Naive thymus-derived CD8-positive, alpha-beta T cell (primary cell): Measurements from ENCODE around the gene ATP4A. TPM values are rescaled to one million over a fixed set of nuclear protein-coding genes. Genes with fewer than 3 reads are reported as not detected.

Experiments
- ATAC-seq, 2 donors: fragments of 150-1000 bp; cut with Tn5 transposase in 1 of 2; sonication (Bioruptor Pico), chemical (Tn5 transposase) in 1 of 2; 1 replicate in 1 of 2; 2 replicates in 1 of 2; pipeline ENCODE4 v1.10.0; 2021; ENCODE audit warnings: mild to moderate bottlenecking in 2 of 2, moderate library complexity in 2 of 2
- POLR2A ChIA-PET: fragments of 350-600 bp; sonication (Branson Sonifier 250); formaldehyde crosslinking; loops from one replicate; lab custom pipeline; 2021; ENCODE audit warnings: antibody characterized with exemption; lab: Charles Lee
- DNase-seq, 10 donors: peaks; one replicate each; pipeline versions ENCODE4 v3.0.0 to v3.0.0-alpha.2; 2020 to 2022
- H3K27ac Mint-ChIP-seq, 10 donors: one replicate each; pipeline ENCODE4 v1.8.0; 2020 to 2022; ENCODE audit warnings: mild to moderate bottlenecking in 10 of 10, mixed read lengths in 10 of 10, moderate library complexity in 4 of 10, inconsistent platforms in 1 of 10
- H3K27me3 Mint-ChIP-seq, 5 donors: one replicate each; pipeline ENCODE4 v1.8.0; 2021 to 2022; ENCODE audit warnings: mixed read lengths in 5 of 5
- H3K36me3 Mint-ChIP-seq, 3 donors: one replicate each; pipeline ENCODE4 v1.8.0; 2020 to 2022; ENCODE audit warnings: mixed read lengths in 3 of 3, mild to moderate bottlenecking in 2 of 3, inconsistent platforms in 1 of 3
- H3K4me1 Mint-ChIP-seq, 4 donors: one replicate each; pipeline ENCODE4 v1.8.0; 2021 to 2022; ENCODE audit warnings: mixed read lengths in 4 of 4
- H3K4me3 Mint-ChIP-seq, 10 donors: one replicate each; pipeline ENCODE4 v1.8.0; 2020 to 2022; ENCODE audit warnings: mild to moderate bottlenecking in 10 of 10, mixed read lengths in 10 of 10, moderate library complexity in 6 of 10, inconsistent platforms in 1 of 10
- H3K9me3 Mint-ChIP-seq, 9 donors: one replicate each; pipeline ENCODE4 v1.8.0; 2020 to 2022; ENCODE audit warnings: mixed read lengths in 9 of 9, mild to moderate bottlenecking in 3 of 9, inconsistent platforms in 1 of 9, moderate library complexity in 1 of 9
- polyA plus RNA-seq, 3 donors: library from polyadenylated mRNA; unstranded; fragments of 300-500 nt; fragmentation: Illumina TruSeq; gene quantifications; one replicate each; pipeline ENCODE4 v1.2.3, GENCODE V29; 2021
- total RNA-seq, 8 experiments: library from RNA in 2 of 8; stranded (reverse) in 2 of 8; gene quantifications; one replicate each; pipeline ENCODE4 v1.2.3 and lab custom pipeline; 2021 to 2026

The ATP4A gene
- total and polyA plus RNA-seq, 5 experiments from 2014 or later: not detected

DNA sequence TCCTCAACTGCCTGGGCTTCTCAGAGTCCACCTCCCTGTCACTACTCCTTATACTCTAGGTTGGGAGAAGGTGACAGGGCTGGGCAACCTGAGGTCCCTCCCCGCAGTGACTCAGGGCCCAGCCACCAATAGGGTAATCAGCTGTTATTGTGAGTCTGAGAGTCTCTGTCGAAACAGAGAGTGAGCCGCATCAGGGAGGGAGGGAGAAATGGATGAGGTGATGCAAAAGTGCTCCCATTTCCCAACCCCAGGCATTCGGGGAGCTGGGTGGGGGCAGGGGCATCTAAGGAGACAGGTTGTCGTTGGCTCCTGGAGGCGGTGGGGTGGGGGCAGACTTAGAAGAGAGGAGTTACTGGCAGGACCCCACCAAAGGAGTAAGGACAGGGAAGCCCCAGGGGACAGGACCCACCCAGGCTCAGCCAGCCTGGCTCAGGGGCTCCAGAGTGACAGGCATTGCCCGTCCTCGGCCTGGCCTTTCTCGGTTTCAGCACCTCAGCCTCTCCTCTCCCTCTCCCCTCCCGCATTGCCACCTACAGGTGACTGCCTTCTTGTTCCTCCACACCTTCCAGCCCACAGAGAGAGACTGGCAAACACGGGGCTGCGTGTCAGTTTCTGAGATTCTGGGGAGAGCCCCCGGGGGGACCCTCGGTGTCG, 49.7 kb downstream of the ATP4A start, which contains the start of gene DMKN:
TSS of gene DMKN (minus strand) at position 22 of the 654 bp plus-strand sequence. CDS start 174 bp downstream, outside the sequence.
- Mint-ChIP-seq H3K9me3 (no peaks in the 10 kb centered on the region), H3K27ac (peak within 1 kb of the TSS in 1 of 10 donors; percentile 56), H3K27me3 (peaks cover 11 to 61% (median 28%) of the 10 kb centered on the region in 5 donors), H3K4me1 (peaks cover 3 to 19% (median 15%) of the 10 kb centered on the region in 4 donors), H3K4me3 (no peak within 1 kb of the TSS), H3K36me3 (no peaks in the 10 kb centered on the region)
- POLR2A ChIA-PET: no interaction called here
- ATAC-seq (no peak), DNase-seq (no peak)

DNA sequence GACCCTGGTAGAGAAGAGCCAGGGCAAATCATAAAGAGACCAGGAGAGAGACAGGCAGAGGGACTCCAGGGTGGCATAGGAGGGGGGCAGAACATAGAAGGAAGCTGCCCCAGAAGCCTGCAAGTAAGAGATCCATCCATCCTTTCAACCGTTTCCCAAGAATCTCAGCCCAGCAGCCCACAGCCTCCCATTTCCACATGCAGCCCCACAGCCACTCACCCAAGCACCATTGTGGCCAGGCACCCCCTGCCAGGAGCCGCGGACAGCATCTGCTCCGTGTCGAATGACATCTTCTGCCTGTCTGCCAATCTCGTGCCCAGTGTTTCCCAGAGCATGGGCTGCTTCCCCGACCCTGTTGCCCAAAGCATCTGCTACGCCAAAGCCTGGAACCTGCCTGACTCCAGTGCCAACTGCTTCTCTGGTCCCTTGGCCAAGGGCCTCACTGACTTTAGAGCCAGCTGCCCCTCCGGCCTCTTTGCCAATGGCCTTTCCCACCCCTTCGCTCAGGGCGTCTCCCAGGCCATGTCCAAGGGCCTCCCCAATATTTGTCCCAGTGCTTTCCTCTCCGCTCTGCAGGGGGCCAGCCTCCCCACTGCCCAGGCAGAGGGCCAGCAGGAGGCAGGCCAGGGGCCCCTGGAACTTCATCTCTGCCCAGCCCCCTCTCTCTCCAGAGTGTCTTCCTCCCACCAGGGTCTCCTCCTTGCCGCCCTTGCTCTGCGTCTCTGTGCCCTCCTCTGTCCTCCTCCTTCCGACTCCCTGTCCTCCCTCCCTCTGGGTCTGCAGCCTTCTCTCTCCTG, 50.4 kb downstream of the ATP4A start:
- DNase-seq (no peak), ATAC-seq (no peak)
- POLR2A ChIA-PET: no interaction called here
- Mint-ChIP-seq H3K27ac (no peak overlapping the region), H3K9me3 (no peaks in the 10 kb centered on the region), H3K4me1 (peaks cover 3 to 19% (median 15%) of the 10 kb centered on the region in 4 donors), H3K27me3 (peaks cover 8 to 61% (median 28%) of the 10 kb centered on the region in 5 donors), H3K4me3 (no peak overlapping the region), H3K36me3 (no peaks in the 10 kb centered on the region)

DNA sequence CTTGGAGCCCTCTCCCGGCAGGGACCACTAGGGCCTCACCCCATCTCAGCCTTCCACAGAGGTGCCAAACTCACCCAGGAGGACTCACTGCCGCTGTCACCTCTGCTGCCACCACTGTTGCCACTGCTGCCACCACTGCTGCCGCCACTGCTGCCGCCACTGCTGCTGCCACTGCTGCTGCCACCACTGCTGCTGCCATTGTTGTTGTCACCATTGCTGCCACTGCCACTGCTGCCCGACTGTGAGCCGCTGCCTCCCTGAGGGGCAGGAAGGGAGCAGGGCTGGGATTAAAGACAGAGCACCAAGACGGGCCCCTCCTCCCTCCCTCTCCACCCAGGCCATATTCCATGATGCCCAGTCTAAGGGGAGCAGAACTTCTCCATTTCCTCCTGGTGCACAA, 52.1 kb downstream of the ATP4A start:
- Mint-ChIP-seq H3K4me1 (peaks cover 3 to 19% (median 15%) of the 10 kb centered on the region in 4 donors), H3K4me3 (peak overlapping the region in 1 of 10 donors; percentile 34), H3K27me3 (peaks cover 9 to 65% (median 29%) of the 10 kb centered on the region in 5 donors), H3K27ac (peak overlapping the region in 1 of 10 donors; percentile 44), H3K36me3 (no peaks in the 10 kb centered on the region), H3K9me3 (no peaks in the 10 kb centered on the region)
- POLR2A ChIA-PET: no interaction called here
- ATAC-seq: no peak
- no peak for DNase-seq

DNA sequence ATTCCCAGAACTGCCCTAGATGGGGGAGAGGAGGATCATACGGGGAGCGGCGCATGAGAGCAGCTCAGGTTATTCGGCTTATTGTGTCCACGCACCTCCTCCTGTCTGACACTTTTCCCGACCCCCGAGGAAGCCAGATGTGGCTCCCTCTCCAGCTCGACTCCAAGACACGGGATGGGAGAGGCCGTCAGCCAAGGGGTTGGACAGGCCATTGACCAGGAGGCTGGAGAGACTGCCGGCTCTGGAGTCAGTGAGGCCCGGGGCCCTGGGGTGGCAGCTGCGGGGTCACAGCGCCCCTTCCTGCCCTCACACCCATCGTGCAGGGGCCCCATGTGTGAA, 52.9 kb downstream of the ATP4A start:
- Mint-ChIP-seq H3K36me3 (no peaks in the 10 kb centered on the region), H3K27ac (no peak overlapping the region), H3K4me1 (peaks cover 3 to 19% (median 15%) of the 10 kb centered on the region in 4 donors), H3K27me3 (peaks cover 13 to 72% (median 31%) of the 10 kb centered on the region in 5 donors), H3K4me3 (peak overlapping the region in 6 of 10 donors; percentile 68 to 87 (median 78)), H3K9me3 (no peaks in the 10 kb centered on the region)
- POLR2A ChIA-PET: no interaction called here
- DNase-seq: no peak
- ATAC-seq: no peak

DNA sequence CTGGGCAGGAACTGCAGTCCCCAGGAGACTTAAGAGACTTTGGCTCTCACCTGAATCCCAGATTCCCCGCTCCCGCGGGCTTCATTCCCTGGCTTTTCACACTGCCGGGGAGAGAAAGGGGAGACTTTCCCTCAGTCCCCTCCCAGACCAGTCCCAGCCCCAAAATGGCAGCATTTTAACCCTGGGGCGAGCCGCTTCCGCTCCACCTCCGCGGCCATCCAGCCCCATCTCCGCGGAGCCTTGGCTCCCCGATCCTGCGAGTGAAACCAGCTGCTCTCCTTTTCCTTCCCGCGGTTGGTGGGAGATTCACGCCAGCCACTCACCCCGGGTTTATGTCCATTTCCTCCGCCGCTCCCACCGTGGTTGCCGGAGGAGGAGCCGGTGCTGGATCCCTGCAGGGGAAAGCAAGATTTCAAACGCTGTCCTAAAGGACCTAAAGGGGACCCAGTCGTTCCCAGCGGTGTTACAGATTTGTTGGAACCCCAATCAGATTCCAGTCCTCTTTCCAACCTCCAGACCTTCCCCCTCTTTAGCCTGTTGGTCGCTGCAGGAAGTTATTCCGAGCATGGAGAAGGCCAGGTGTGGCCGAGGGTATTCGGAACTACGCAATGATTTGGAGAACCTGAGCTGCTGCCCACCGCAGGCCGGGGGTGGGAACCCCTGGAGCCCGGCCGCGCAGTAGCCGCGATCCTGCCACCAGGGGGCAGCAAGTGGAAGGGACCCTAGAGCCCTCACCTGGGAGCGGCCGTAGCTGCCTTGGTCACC, 53.4 kb downstream of the ATP4A start:
- POLR2A ChIA-PET: no interaction called here
- no peaks in the 10 kb centered on the region for H3K9me3 Mint-ChIP-seq
- peaks cover 13 to 77% (median 30%) of the 10 kb centered on the region in 5 donors for H3K27me3 Mint-ChIP-seq
- ATAC-seq: peak; percentile 74 to 92
- H3K4me3 Mint-ChIP-seq: peak overlapping the region; percentile 68 to 87 (median 76)
- H3K4me1 Mint-ChIP-seq: peaks cover 3 to 19% (median 15%) of the 10 kb centered on the region in 4 donors
- H3K27ac Mint-ChIP-seq: peak overlapping the region in 2 of 10 donors; percentile 35 to 59
- DNase-seq: peak; percentile 49 to 83 (median 68)
- H3K36me3 Mint-ChIP-seq: no peaks in the 10 kb centered on the region

DNA sequence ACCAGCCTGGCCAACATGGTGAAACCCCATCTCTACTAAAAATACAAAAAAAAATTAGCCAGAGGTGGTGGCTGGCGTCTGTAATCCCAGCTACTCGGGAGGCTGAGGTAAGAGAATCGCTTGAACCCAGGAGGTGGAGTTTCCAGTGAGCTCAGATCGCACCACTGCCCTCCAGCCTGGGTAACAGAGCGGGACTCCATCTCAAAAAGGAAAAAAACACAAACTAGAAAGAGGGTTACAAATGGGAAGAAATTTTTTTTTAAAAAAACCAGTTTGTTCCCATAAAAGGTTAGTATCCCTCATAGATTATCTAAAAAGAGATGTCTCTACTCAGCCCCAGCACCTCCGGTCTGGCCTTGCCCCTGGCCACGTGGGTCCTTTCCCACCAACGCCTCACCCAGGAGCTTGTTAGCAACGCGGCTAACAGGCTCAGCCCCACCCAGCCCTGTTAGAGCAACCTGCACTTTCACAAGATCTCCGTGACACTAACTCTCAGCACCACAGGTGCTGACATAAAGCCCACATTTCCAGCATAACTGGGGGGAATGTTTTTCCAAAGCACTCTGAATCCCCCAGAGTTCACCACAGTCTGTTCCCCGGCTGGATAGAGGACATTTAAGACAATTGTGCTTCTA, 54.3 kb downstream of the ATP4A start:
- no peaks in the 10 kb centered on the region for H3K36me3 Mint-ChIP-seq
- peak overlapping the region in 2 of 10 donors; percentile 47 to 59 for H3K27ac Mint-ChIP-seq
- ATAC-seq: peak; percentile 69 to 89
- H3K4me1 Mint-ChIP-seq: peaks cover 3 to 19% (median 15%) of the 10 kb centered on the region in 4 donors
- POLR2A ChIA-PET: no interaction called here
- H3K4me3 Mint-ChIP-seq: peak overlapping the region; percentile 68 to 87 (median 76)
- H3K9me3 Mint-ChIP-seq: no peaks in the 10 kb centered on the region
- H3K27me3 Mint-ChIP-seq: peaks cover 11 to 68% (median 30%) of the 10 kb centered on the region in 5 donors
- peak in 6 of 10 donors; percentile 25 to 36 (median 28) for DNase-seq

DNA sequence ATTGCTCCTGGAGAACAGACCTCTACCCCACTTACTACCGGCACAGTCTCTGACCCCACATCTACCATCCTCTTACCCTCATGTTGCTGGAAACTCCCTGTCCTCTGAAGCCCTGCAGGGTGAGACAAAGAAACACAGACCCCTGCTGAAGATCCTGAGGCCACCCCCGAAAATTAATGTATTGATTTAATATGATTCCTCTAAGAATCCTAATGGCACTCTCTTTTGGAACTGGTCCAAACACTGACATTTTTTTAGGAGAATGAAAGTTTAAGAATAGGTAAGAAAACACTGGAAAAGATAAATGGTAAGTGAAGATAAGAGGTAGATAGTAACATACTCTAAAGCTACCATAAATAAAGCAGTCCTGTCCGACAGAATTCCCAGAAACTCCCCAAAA, 55.3 kb downstream of the ATP4A start:
- peaks cover 9 to 60% (median 28%) of the 10 kb centered on the region in 5 donors for H3K27me3 Mint-ChIP-seq
- ATAC-seq (no peak), DNase-seq (no peak)
- H3K4me3 Mint-ChIP-seq: no peak overlapping the region
- no peaks in the 10 kb centered on the region for H3K36me3 Mint-ChIP-seq
- peaks cover 3 to 19% (median 15%) of the 10 kb centered on the region in 4 donors for H3K4me1 Mint-ChIP-seq
- POLR2A ChIA-PET: no interaction called here
- H3K27ac Mint-ChIP-seq: no peak overlapping the region
- H3K9me3 Mint-ChIP-seq: no peaks in the 10 kb centered on the region

DNA sequence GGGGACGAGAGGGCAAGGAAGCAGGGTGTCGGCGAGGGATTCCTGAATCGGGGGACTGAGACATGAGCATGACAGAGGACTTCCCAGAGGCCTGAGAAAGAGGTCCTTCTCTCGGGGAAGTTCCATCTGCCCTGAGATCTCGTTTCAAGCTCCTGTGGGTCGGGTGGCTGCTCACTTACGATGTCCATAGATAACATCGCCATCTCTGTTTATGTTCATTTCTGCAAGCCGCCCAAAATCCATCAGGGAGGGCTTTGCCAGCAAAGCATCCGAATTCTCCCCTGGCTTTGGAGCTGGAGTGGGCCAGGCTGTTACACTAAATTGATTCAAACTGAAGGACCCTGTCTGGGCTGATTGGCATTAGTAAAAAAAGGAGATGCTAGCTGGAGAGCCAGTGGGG, 55.9 kb downstream of the ATP4A start:
- POLR2A ChIA-PET: no interaction called here
- Mint-ChIP-seq H3K9me3 (no peaks in the 10 kb centered on the region), H3K27ac (no peak overlapping the region), H3K4me1 (peaks cover 3 to 19% (median 15%) of the 10 kb centered on the region in 4 donors), H3K4me3 (no peak overlapping the region), H3K27me3 (peaks cover 9 to 60% (median 26%) of the 10 kb centered on the region in 5 donors), H3K36me3 (no peaks in the 10 kb centered on the region)
- DNase-seq (no peak), ATAC-seq (no peak)

DNA sequence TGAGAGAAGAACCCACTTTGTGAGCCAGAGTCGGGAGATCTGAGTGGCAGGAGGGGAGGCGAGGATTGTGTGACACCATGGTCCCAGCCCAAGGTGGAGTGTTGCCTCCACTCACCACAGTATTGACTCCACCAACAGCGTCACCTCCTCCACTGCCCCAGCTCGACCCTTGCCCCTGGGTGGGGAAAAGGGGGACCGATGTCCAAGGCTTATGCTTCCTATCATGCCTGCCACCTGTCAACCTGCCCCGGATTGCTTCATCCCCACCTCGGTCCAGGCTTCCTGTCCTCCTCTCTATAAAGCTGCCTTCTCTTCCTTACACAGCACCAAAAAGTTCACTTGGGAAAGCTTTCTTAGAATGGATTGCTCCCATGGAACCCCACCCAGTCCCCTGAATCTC, 57.4 kb downstream of the ATP4A start:
- peaks cover 5 to 55% (median 26%) of the 10 kb centered on the region in 5 donors for H3K27me3 Mint-ChIP-seq

DNA sequence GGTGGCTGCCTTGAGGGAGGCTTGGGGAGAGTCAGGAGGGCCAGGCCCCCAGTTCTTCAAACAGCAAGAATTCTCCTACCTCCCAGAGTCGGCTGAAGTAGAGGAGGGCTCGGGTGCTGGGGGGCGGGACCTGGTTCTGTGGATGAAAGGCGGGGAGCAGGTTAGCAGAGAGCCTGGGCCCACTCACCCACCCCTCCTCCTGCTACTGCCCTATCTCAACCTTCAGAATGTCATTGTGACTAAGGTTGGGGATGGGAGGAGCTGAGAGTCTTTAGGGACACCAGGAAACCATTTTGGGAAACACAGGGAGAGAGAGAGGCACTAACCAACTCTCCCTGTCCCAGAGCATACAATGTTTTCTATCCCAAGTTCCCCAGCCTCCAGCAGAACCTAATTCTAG, 60.7 kb downstream of the ATP4A start:
- Mint-ChIP-seq H3K9me3 (no peaks in the 10 kb centered on the region), H3K36me3 (no peaks in the 10 kb centered on the region), H3K27ac (no peak overlapping the region), H3K4me1 (peaks cover 0 to 3% (median 1%) of the 10 kb centered on the region in 4 donors), H3K27me3 (peaks cover 5 to 43% (median 23%) of the 10 kb centered on the region in 5 donors), H3K4me3 (no peak overlapping the region)
- ATAC-seq (no peak), DNase-seq (peak in 1 of 10 donors; percentile 8)
- POLR2A ChIA-PET: no interaction called here

More for the DNA sequence above, 57.4 kb downstream of the ATP4A start:
- Mint-ChIP-seq H3K4me3 (no peak overlapping the region), H3K9me3 (no peaks in the 10 kb centered on the region), H3K4me1 (peaks cover 6 to 19% (median 16%) of the 10 kb centered on the region in 4 donors), H3K36me3 (no peaks in the 10 kb centered on the region), H3K27ac (peak overlapping the region in 1 of 10 donors; percentile 69)
- POLR2A ChIA-PET: interaction anchor here (0.5 kb wide), 1 partner anchor 288 kb away, joined by 4 read pairs; no protein-coding TSS in a partner anchor
- DNase-seq (no peak), ATAC-seq (no peak)

DNA sequence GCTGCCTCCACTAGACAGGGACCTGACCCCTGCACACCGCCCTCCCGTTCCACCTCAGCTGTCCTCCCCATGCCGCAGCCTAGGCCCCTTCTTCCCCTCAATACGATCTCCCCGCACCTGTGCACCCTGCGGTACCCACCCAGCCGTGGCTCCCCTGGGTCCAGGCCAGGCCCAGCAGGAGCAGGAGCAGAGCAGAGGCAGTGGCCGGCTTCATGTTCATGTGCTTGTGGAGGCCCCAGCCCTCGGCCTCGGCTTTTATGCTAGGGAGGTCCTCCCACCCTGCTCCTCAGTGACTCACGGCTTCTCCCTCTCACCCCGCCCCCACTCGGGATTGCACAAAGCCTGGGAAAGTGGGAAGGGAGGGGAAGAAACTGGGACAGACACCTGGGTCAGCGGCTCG, 61.8 kb downstream of the ATP4A start:
- POLR2A ChIA-PET: interaction anchor here (0.6 kb wide), 1 partner anchor 390 kb away, joined by 5 read pairs; no protein-coding TSS in a partner anchor
- ATAC-seq: no peak
- Mint-ChIP-seq H3K4me3 (no peak overlapping the region), H3K27me3 (peaks cover 5 to 35% (median 18%) of the 10 kb centered on the region in 5 donors), H3K9me3 (no peaks in the 10 kb centered on the region), H3K36me3 (no peaks in the 10 kb centered on the region), H3K4me1 (peaks cover 0 to 3% (median 1%) of the 10 kb centered on the region in 4 donors), H3K27ac (peak overlapping the region in 1 of 10 donors; percentile 9)
- no peak for DNase-seq

DNA sequence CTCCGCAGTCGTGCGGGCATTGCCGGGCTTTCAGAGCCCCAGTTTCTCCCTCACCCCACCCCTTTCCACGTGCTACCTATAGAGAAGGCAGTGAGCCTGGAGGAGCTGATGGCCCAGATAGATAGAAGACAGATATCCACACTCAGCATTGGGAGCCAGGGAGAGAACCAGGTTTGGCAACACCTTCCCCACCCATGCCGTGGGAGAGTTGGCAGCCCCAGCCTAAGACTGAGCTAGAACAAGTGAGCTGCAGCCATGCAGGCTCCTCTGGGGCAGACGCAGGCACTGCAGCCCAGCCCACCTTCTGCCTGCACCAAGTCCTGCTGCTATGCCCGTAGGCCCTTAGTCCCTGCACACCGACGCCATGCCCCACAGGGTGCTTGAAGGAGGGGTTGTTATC, 62.8 kb downstream of the ATP4A start:
- POLR2A ChIA-PET: no interaction called here
- no peak for DNase-seq
- H3K36me3 Mint-ChIP-seq: no peaks in the 10 kb centered on the region
- peaks cover 0 to 5% (median 2%) of the 10 kb centered on the region in 4 donors for H3K4me1 Mint-ChIP-seq
- H3K4me3 Mint-ChIP-seq: no peak overlapping the region
- H3K9me3 Mint-ChIP-seq: no peaks in the 10 kb centered on the region
- H3K27ac Mint-ChIP-seq: no peak overlapping the region
- H3K27me3 Mint-ChIP-seq: peaks cover 0 to 24% (median 10%) of the 10 kb centered on the region in 5 donors
- ATAC-seq: no peak
